ENCODE results near the gene PARD3B.

Gene PARD3B

DNA sequence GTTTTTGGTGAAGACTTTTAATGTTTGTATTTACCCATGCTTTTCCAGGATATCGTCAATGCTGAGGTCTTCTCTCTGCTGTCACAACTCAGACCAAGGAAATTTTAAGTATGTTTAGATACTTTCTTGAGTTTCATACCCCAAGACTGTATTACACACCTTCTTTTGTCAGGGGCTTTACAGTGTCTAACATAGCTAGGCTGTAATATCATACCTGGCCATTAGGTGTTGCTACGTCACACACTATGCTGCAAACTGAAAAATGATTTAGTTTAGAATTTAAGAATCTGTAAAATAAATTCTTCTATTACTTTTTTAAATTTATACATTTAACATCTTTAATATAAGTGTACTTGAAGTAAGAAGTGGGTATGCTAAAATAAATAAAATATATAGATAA is 778.7 kb downstream of the PARD3B start:
- DNase-seq: no peak
- Mint-ChIP-seq H3K4me3 (no peak overlapping the region), H3K27ac (no peak overlapping the region), H3K4me1 (peaks cover 6 to 19% of the 10 kb centered on the region in 2 donors), H3K9me3 (no peaks in the 10 kb centered on the region), H3K27me3 (no peaks in the 10 kb centered on the region), H3K36me3 (no peaks in the 10 kb centered on the region)
- ATAC-seq (replicated peaks): no peak

- H3K4me1 Mint-ChIP-seq: peaks cover 6 to 19% of the 10 kb centered on the region in 2 donors
- H3K4me3 Mint-ChIP-seq: no peak overlapping the region
- H3K9me3 Mint-ChIP-seq: no peaks in the 10 kb centered on the region
- DNase-seq (no peak), ATAC-seq (replicated peaks) (peak; percentile 53 to 67)
- H3K36me3 Mint-ChIP-seq: no peaks in the 10 kb centered on the region
- no peak overlapping the region for H3K27ac Mint-ChIP-seq
- H3K27me3 Mint-ChIP-seq: no peaks in the 10 kb centered on the region
Measured at GRCh38 chr2:205324355-205324754, 779.1 kb downstream of the PARD3B start.

GRCh38 chr2:205333351-205333750 is 788.1 kb downstream of the PARD3B start:
- DNase-seq (no peak), ATAC-seq (replicated peaks) (no peak)
- Mint-ChIP-seq H3K4me3 (no peak overlapping the region), H3K36me3 (no peaks in the 10 kb centered on the region), H3K9me3 (peaks cover 5% of the 10 kb centered on the region in 2 donors), H3K4me1 (no peaks in the 10 kb centered on the region), H3K27ac (no peak overlapping the region), H3K27me3 (no peaks in the 10 kb centered on the region)

DNA sequence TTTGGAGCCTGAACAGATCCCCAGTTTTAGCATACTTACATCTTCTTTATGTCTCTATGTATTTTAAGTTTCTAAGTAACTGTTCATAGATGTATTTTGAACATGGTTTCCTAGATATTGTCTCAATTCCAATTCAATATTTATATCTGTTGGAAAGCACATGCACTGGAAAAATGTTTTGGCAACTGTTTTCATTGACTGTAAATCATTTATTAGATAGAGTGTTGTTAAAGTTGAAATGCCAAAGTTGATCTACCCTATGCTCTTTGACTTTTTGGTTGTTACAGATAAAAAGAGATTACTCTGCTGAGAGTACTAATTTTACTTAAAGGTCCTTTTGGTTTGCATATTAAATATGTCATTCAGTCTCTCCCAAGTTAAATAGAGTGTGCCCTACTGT is 792.0 kb downstream of the PARD3B start:
- no peaks in the 10 kb centered on the region for H3K36me3 Mint-ChIP-seq
- no peaks in the 10 kb centered on the region for H3K27me3 Mint-ChIP-seq
- DNase-seq: no peak
- no peak overlapping the region for H3K4me3 Mint-ChIP-seq
- H3K4me1 Mint-ChIP-seq: no peaks in the 10 kb centered on the region
- peaks cover 5% of the 10 kb centered on the region in 2 donors for H3K9me3 Mint-ChIP-seq
- ATAC-seq (replicated peaks): no peak
- H3K27ac Mint-ChIP-seq: no peak overlapping the region

DNA sequence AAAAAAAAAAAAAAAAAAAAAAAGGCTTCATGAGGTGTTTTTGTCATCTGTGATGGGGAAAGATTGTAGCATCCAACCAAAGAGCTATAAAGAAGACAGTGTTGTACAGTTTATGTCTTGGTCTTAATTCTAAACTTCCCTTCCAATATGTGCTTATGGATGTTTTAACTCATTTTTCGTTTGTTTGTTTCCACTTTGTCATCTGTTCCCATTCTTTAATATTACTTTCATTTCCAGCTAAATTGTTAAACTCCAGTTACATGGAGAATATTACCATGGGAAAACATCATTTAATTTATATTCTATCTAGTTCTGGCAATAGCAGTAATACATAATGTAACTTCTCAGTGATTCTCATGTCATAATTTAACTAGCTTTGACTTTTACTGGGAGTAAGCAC is 792.9 kb downstream of the PARD3B start:
- H3K4me1 Mint-ChIP-seq: no peaks in the 10 kb centered on the region
- H3K27me3 Mint-ChIP-seq: no peaks in the 10 kb centered on the region
- no peak overlapping the region for H3K4me3 Mint-ChIP-seq
- H3K9me3 Mint-ChIP-seq: peaks cover 5% of the 10 kb centered on the region in 2 donors
- no peak overlapping the region for H3K27ac Mint-ChIP-seq
- ATAC-seq (replicated peaks) (no peak), DNase-seq (no peak)
- no peaks in the 10 kb centered on the region for H3K36me3 Mint-ChIP-seq

DNA sequence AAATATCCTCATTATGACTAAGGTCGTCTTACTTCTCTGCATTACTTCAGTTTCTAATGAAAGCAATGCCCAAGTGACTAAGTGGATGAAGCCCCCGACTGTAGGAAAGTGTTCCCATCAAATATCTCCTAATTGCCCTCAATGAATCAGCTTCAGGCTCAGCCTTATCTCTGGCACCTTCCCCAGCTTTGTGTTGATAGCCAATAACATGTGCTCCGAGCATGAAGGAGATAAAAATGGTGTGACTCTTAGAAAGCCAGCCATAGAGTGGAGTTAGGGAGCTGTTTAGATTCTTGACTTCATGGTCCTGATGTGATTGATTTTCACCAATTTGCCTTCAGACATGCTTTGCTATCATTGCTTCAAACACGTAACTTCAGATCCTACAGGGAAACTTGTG is 797.8 kb downstream of the PARD3B start:
- no peaks in the 10 kb centered on the region for H3K36me3 Mint-ChIP-seq
- no peak overlapping the region for H3K4me3 Mint-ChIP-seq
- ATAC-seq (replicated peaks) (no peak), DNase-seq (no peak)
- peaks cover 6% of the 10 kb centered on the region in 2 donors for H3K27me3 Mint-ChIP-seq
- H3K4me1 Mint-ChIP-seq: no peaks in the 10 kb centered on the region
- H3K9me3 Mint-ChIP-seq: no peaks in the 10 kb centered on the region
- no peak overlapping the region for H3K27ac Mint-ChIP-seq

DNA sequence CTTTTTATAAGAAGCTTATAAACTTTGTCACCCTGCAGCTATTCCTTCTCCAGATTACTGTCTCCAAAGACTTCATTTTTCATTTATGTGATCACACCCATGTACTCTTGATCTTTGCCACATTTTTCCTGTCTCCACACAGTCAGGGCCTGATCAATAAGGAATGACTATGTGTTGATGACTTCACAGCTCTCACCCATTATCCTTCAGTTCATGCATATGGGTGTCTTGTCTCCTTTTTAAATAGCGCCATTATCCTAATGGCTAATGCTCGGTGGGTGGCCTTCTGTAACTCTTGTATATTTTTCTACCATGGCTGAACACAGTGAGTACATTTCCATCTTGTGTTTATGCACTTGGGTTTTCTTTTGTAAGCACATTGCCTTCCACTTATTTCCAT is 801.4 kb downstream of the PARD3B start:
- H3K9me3 Mint-ChIP-seq: no peaks in the 10 kb centered on the region
- peaks cover 6% of the 10 kb centered on the region in 2 donors for H3K27me3 Mint-ChIP-seq
- H3K4me1 Mint-ChIP-seq: peaks cover 0 to 5% of the 10 kb centered on the region in 2 donors
- H3K4me3 Mint-ChIP-seq: no peak overlapping the region
- no peaks in the 10 kb centered on the region for H3K36me3 Mint-ChIP-seq
- no peak for ATAC-seq (replicated peaks)
- no peak overlapping the region for H3K27ac Mint-ChIP-seq
- DNase-seq: no peak

DNA sequence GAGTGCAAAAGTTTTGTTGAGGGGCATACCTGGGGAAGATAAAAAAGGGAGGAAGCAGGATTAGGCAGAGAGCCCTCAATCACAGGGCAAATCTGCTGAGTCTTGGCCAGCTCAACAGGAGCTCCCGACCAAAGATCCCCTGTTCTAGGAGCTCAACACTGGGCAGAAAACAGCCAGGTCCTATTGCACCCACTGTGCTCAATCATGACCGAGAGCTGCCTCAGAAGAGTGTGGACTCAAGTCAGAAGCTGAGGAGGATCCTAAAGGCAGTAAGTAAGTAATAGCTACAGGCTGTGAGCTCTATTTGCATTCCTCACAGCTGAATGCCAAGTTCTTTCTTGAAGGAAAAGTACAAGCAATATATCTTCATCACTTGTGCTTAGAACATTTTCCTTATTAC is 802.6 kb downstream of the PARD3B start:
- no peak overlapping the region for H3K27ac Mint-ChIP-seq
- H3K4me1 Mint-ChIP-seq: peaks cover 0 to 5% of the 10 kb centered on the region in 2 donors
- H3K4me3 Mint-ChIP-seq: no peak overlapping the region
- no peak for ATAC-seq (replicated peaks)
- no peaks in the 10 kb centered on the region for H3K9me3 Mint-ChIP-seq
- H3K27me3 Mint-ChIP-seq: peaks cover 6% of the 10 kb centered on the region in 2 donors
- H3K36me3 Mint-ChIP-seq: no peaks in the 10 kb centered on the region
- no peak for DNase-seq

GRCh38 chr2:205352094-205352493 is 806.8 kb downstream of the PARD3B start:
- ATAC-seq (replicated peaks): no peak
- H3K36me3 Mint-ChIP-seq: no peaks in the 10 kb centered on the region
- peaks cover 0 to 2% of the 10 kb centered on the region in 2 donors for H3K27me3 Mint-ChIP-seq
- peaks cover 0 to 3% of the 10 kb centered on the region in 2 donors for H3K9me3 Mint-ChIP-seq
- peaks cover 0 to 5% of the 10 kb centered on the region in 2 donors for H3K4me1 Mint-ChIP-seq
- H3K4me3 Mint-ChIP-seq: no peak overlapping the region
- no peak for DNase-seq
- no peak overlapping the region for H3K27ac Mint-ChIP-seq

- H3K27ac Mint-ChIP-seq: no peak overlapping the region
- H3K4me1 Mint-ChIP-seq: peaks cover 0 to 5% of the 10 kb centered on the region in 2 donors
- DNase-seq (no peak), ATAC-seq (replicated peaks) (no peak)
- no peak overlapping the region for H3K4me3 Mint-ChIP-seq
- peaks cover 0 to 3% of the 10 kb centered on the region in 2 donors for H3K9me3 Mint-ChIP-seq
- no peaks in the 10 kb centered on the region for H3K36me3 Mint-ChIP-seq
- peaks cover 0 to 7% of the 10 kb centered on the region in 2 donors for H3K27me3 Mint-ChIP-seq
Measured at GRCh38 chr2:205352593-205352992, 807.3 kb downstream of the PARD3B start.

DNA sequence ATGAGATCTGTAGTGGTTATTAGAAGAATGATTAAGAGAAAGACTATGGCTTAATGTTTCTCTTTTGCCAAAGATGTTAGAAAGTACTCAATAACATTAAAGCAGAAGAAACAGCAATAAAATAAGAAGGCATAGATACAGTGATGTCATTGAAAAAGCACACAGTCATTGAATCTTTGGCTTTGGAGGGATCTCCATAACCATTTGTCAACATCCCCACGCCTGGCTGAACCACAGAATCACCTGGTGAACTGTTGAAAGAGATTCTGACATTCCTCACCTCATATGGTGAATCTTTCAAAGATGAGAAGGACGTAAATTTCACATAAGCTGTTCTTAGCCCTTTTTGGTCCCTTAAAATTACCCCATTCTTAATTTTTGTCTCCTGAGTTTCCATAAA is 812.5 kb downstream of the PARD3B start:
- H3K36me3 Mint-ChIP-seq: no peaks in the 10 kb centered on the region
- peaks cover 0 to 15% of the 10 kb centered on the region in 2 donors for H3K27me3 Mint-ChIP-seq
- H3K27ac Mint-ChIP-seq: no peak overlapping the region
- H3K4me3 Mint-ChIP-seq: no peak overlapping the region
- ATAC-seq (replicated peaks) (no peak), DNase-seq (no peak)
- no peaks in the 10 kb centered on the region for H3K4me1 Mint-ChIP-seq
- peaks cover 0 to 3% of the 10 kb centered on the region in 2 donors for H3K9me3 Mint-ChIP-seq

DNA sequence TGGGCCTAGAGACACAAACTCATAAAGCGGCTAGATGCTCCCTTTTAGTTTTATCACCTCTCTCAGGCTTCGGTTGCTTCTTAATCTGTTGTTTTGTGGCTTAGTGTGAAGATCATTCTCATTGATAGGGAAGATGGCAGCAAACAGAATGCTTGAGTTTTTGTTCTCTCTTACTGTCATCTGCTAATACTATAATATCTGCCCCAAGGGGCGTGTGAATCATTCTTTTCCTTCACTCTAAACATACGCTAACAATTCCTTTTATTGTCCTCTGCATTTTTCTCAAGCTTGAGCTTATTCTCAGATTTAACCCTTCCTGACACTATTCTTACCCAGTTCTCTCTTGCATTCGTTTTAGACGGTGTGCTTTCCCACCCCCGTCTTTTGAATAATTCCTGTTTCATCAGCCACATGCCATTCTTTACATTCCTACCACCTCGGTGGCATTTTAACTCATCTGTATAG is 813.1 kb downstream of the PARD3B start:
- no peak for DNase-seq
- H3K4me3 Mint-ChIP-seq: no peak overlapping the region
- no peak overlapping the region for H3K27ac Mint-ChIP-seq

GRCh38 chr2:205361272-205361671 is 816.0 kb downstream of the PARD3B start:
- H3K27ac Mint-ChIP-seq: no peak overlapping the region
- DNase-seq (no peak), ATAC-seq (replicated peaks) (no peak)
- H3K9me3 Mint-ChIP-seq: no peaks in the 10 kb centered on the region
- peaks cover 4 to 15% of the 10 kb centered on the region in 2 donors for H3K27me3 Mint-ChIP-seq
- H3K4me1 Mint-ChIP-seq: no peaks in the 10 kb centered on the region
- H3K36me3 Mint-ChIP-seq: no peaks in the 10 kb centered on the region
- H3K4me3 Mint-ChIP-seq: no peak overlapping the region

More for the DNA sequence above, 813.1 kb downstream of the PARD3B start:
- H3K36me3 Mint-ChIP-seq: no peaks in the 10 kb centered on the region
- H3K27me3 Mint-ChIP-seq: peaks cover 4 to 15% of the 10 kb centered on the region in 2 donors
- ATAC-seq (replicated peaks): no peak
- H3K4me1 Mint-ChIP-seq: no peaks in the 10 kb centered on the region
- peaks cover 0 to 3% of the 10 kb centered on the region in 2 donors for H3K9me3 Mint-ChIP-seq

- Mint-ChIP-seq H3K4me1 (no peaks in the 10 kb centered on the region), H3K27me3 (peaks cover 4 to 14% of the 10 kb centered on the region in 2 donors), H3K27ac (no peak overlapping the region), H3K36me3 (no peaks in the 10 kb centered on the region), H3K9me3 (no peaks in the 10 kb centered on the region), H3K4me3 (no peak overlapping the region)
- DNase-seq (no peak), ATAC-seq (replicated peaks) (no peak)
Measured at GRCh38 chr2:205361970-205362369, 816.7 kb downstream of the PARD3B start.

GRCh38 chr2:205364261-205364660 is 819.0 kb downstream of the PARD3B start:
- Mint-ChIP-seq H3K4me3 (no peak overlapping the region), H3K9me3 (no peaks in the 10 kb centered on the region), H3K27me3 (peaks cover 4 to 8% of the 10 kb centered on the region in 2 donors), H3K27ac (no peak overlapping the region), H3K4me1 (no peaks in the 10 kb centered on the region), H3K36me3 (no peaks in the 10 kb centered on the region)
- DNase-seq (no peak), ATAC-seq (replicated peaks) (no peak)

Measured in stimulated activated naive B cell treated with anti-CD40 and anti-IgM and Interleukin-4, amounts not matched to agents 10 μg/mL and 1 μg/mL and 100 μg/mL, for 72 hours (primary cell).